ENCODE data around the gene ELOVL6. TPM values are rescaled to one million over a fixed set of nuclear protein-coding genes. Genes with fewer than 3 reads are reported as not detected.

Gene ELOVL6
- total and polyA plus RNA-seq, 9 donors = 0.36 to 10.4 (median 3.6) TPM

DNA sequence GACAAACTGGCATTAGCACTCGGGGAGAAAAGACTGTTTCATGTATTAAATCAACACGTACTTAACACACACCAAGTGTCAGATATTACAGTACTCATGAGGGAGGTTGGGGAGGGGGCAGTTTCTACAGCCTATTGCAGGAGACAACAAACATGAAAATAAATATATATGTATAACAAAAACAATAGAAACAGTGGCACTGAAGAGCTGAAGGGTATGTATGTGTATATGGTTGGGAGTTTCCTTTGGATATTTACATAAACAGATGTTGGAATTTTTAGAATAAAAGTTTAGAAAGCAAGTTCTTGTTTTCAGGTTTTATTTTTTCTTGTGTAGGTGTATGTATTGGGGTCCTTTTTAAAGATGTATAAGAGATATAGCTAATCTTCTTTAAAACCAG, 133.5 kb downstream of the ELOVL6 start:
- Histone ChIP-seq H3K4me3 (no peak overlapping the region), H3K27me3 (no peaks in the 10 kb centered on the region), H3K9me3 (no peaks in the 10 kb centered on the region), H3K27ac (no peak overlapping the region), H3K4me1 (ENCODE audit: insufficient read depth) (no peaks in the 10 kb centered on the region), H3K36me3 (no peaks in the 10 kb centered on the region)
- intact Hi-C loops (cut with DNase I) = no loop called here
- no peak for DNase-seq
- 62 to 71% (median 64%) methylated on average over 2 of the region's 2 CpGs for WGBS, 3 donors
- no peak for TF ChIP-seq POLR2A (IDR thresholded peaks at IDR 0.05)
- TF ChIP-seq CTCF (IDR thresholded peaks at IDR 0.05) = no peak
- no peak for TF ChIP-seq EP300 (IDR thresholded peaks at IDR 0.05)

DNA sequence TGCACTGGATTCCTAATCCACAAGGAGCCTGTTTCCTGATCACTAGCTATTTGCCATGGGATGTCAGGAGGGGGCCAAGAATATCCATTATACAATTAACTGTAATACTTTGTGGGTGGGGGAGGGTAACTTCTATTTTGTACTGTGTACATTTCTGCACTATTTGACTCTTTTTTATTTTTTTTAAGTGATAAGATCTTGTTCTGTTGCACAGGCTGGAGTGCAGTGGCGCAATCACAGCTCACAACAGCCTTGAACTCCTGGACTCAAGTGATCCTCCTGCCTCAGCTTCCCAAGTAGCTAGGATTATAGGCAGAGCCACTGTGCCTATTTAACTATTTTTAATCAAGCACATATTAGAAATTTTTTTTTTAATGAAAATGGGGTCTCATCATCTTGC, 134.1 kb downstream of the ELOVL6 start:
- Histone ChIP-seq H3K4me1 (ENCODE audit: insufficient read depth) (no peaks in the 10 kb centered on the region), H3K36me3 (no peaks in the 10 kb centered on the region), H3K27ac (no peak overlapping the region), H3K4me3 (no peak overlapping the region), H3K27me3 (no peaks in the 10 kb centered on the region), H3K9me3 (no peaks in the 10 kb centered on the region)
- no peak for TF ChIP-seq CTCF (IDR thresholded peaks at IDR 0.05)
- TF ChIP-seq EP300 (IDR thresholded peaks at IDR 0.05) = no peak
- no peak for TF ChIP-seq POLR2A (IDR thresholded peaks at IDR 0.05)
- no peak for DNase-seq
- intact Hi-C loops (cut with DNase I) = no loop called here
- 87 to 94% (median 91%) methylated on average over 1 of the region's 1 CpG for WGBS, 3 donors

DNA sequence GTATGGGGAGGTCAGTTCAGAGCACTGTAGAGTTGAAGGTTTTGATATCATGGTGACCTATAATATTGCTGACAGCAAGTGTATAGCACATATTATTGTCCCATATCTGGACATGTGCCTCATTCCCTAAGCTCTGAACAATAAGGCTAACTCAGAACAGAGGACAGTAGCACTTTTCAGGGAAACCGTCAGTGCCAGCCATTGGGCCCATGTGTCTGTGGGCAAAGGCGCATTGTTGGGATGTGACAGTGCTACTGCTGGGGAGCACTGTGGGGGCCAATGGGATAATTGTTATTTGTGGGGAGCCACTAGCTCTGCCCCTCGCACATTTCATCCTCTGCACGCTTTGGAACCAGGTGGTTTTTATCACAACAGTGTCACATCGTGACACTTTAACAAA, 136.2 kb downstream of the ELOVL6 start:
- 73 to 77% (median 75%) methylated on average over 5 of the region's 5 CpGs for WGBS, 3 donors
- intact Hi-C loops (cut with DNase I) = no loop called here

GRCh38 chr4:110061076-110061475, 137.3 kb downstream of the ELOVL6 start:
- 50 to 58% (median 50%) methylated on average over 2 of the region's 2 CpGs for WGBS, 3 donors
- TF ChIP-seq CTCF (IDR thresholded peaks at IDR 0.05) = no peak
- Histone ChIP-seq H3K27me3 (no peaks in the 10 kb centered on the region), H3K36me3 (no peaks in the 10 kb centered on the region), H3K4me1 (ENCODE audit: insufficient read depth) (no peaks in the 10 kb centered on the region), H3K27ac (no peak overlapping the region), H3K9me3 (no peaks in the 10 kb centered on the region), H3K4me3 (no peak overlapping the region)
- intact Hi-C loops (cut with DNase I) = no loop called here
- no peak for DNase-seq

More for the DNA sequence above, 136.2 kb downstream of the ELOVL6 start:
- Histone ChIP-seq H3K27ac (no peak overlapping the region), H3K36me3 (no peaks in the 10 kb centered on the region), H3K4me3 (no peak overlapping the region), H3K4me1 (ENCODE audit: insufficient read depth) (no peaks in the 10 kb centered on the region), H3K27me3 (no peaks in the 10 kb centered on the region), H3K9me3 (no peaks in the 10 kb centered on the region)
- TF ChIP-seq POLR2A (IDR thresholded peaks at IDR 0.05) (no peak), CTCF (IDR thresholded peaks at IDR 0.05) (no peak), EP300 (IDR thresholded peaks at IDR 0.05) (no peak)
- no peak for DNase-seq
